Hematopoietic multipotent progenitor cell treated with erythropoietin and hydrocortisone succinate and interleukin-3 and kit ligand, for 17 days (in vitro differentiated cells): ENCODE results near the gene EHMT1.
"Not testable (repeated sequence)": the region's sequence is repeated elsewhere in the genome, so short reads cannot be mapped to it uniquely, and the experiment has no call there.

Experiments
- DNase-seq: peaks from one replicate; pipeline ENCODE4 v3.0.0-alpha.2; 2015; ENCODE audit warnings: low spot score

EHMT1 gene

GRCh38 chr9:137809726-137810450 lies 191.1 kb downstream of the EHMT1 start:
- not testable (repeated sequence) for DNase-seq

GRCh38 chr9:137811283-137811870 lies 192.6 kb downstream of the EHMT1 start:
- DNase-seq, result no peak

DNA sequence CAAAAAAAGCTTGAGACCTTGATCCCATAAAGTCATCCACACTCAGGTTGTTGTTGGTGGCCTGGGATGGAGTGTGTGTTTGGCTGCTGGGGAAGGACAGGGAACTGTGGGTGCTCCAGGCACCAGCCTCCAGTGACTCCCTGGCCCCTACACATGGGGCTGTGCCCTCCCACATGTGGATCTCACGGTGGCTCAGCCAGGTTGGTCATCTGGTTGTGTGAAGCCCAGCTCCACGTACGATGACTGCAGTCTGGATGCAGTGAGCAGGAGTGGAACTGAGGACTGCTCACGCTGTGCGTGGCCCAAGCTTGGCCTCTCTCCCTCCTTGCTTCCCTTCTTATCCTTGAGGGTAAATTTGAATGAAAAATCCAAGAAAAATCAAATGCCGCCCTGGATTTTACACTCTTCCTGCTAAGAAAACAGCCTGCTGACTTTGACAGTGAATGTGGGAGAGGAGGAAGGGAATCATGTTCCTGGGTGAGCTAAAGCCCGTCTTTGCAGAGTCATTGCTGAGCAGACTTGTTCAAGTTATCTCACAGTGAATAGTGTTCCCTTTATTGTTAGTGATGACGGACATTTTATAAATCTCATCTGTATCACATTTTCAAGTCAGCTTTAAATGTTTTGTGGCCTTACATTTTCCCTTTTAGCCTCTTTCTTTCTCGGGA lies 193.7 kb downstream of the EHMT1 start:
- no peak for DNase-seq

GRCh38 chr9:137813167-137813566 lies 194.4 kb downstream of the EHMT1 start:
- no peak for DNase-seq

GRCh38 chr9:137813651-137814415 lies 195.0 kb downstream of the EHMT1 start:
- no peak for DNase-seq

DNA sequence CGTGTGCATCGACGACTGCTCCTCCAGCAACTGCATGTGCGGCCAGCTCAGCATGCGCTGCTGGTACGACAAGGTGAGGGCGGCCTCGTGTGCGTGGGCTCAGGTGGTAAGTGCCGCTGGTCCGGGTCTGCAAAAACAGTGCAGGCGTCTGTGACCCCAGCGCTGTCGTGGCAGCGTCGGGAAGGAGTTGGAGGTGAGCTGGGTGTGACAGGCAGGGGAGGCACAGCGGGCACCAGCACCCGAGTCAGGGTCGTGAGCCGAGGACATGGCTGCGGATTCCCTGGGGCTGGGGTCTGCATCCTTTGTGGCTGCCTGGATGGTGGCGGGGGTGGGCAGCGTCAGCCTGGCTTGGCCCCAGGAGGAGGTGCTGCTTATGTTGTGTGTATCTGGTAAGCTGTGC lies 195.6 kb downstream of the EHMT1 start:
- DNase-seq, result no peak

GRCh38 chr9:137814841-137815240 lies 196.0 kb downstream of the EHMT1 start:
- DNase-seq, result no peak

GRCh38 chr9:137815256-137816255 lies 196.8 kb downstream of the EHMT1 start:
- DNase-seq, result no peak

DNA sequence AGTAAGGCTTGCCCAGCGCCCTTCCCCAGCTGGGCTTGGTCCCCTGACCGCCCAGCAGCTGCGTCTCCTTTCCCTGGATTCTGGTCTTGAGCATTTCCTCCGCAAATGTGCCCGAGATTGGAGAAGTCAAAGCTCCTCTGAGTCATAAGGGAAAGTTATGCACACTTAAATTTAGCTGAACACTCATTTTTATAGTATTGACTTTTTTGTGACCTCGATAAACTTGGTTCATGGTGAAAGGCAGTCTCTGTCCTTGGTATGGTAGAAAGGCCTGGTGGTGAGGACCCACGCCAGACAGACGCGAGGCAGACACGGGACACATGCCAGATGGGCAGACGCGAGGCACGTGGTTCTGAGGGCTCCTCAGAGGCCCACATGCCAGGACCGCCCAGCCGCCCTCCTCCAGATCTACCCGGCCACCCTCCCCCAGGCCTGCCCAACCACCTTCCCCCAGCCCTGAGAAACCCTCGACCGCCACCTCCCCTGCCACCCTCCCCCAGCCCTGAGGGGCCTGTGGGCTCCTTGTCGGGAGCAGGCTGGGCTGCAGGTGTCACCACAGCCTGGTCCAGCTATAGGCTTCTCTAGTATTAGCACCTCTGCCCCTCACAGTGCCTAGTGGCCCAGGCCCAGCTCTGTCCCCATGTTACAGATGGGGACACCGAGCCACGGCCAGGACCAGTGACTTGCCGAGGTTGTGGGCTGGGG lies 197.9 kb downstream of the EHMT1 start:
- no peak for DNase-seq

- DNase-seq, result no peak
Measured at GRCh38 chr9:137817236-137818200, 198.7 kb downstream of the EHMT1 start.

- no peak for DNase-seq
Measured at GRCh38 chr9:137818286-137818685, 199.5 kb downstream of the EHMT1 start.

GRCh38 chr9:137820161-137820855 lies 201.5 kb downstream of the EHMT1 start:
- DNase-seq, result no peak

DNA sequence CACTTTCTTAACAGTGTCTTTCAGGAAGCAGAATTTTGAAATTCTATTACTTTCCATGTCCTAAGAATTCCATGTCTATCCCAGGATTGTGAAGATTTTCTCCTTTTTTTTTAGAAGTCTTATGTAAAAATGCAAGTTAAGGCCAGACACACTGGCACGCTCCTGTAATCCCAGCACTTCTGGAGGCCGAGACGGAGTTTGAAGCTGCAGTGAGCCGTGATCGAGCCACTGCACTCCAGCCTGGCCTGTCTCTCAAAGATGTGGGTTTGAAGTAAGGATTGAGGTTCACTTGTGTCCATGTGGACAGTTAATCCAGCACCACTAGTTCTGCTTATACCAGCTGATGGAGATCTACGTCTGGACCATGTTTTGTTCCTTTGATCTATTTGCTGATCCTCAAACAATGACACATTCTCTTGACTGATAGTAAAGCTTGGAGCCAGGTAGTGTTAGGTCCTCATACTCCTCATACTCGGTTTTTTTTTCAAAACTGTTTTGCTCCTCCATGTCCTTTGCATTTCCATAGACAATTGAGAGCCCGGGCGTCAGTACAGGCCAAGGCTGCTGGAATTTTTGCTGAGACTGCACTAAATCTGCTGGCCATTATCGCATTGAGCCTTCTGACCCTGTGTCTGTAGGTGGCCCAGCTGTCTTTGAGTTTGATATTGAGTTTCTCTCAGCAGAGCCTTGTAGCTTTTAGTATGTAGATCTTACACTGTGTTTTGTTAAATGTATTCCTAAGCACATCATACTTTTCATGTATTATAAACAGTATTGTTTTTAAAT lies 205.4 kb downstream of the EHMT1 start:
- no peak for DNase-seq

GRCh38 chr9:137825324-137825989 lies 206.7 kb downstream of the EHMT1 start:
- DNase-seq, result no peak

- DNase-seq, result no peak
Measured at GRCh38 chr9:137827908-137828526, 209.2 kb downstream of the EHMT1 start.

DNA sequence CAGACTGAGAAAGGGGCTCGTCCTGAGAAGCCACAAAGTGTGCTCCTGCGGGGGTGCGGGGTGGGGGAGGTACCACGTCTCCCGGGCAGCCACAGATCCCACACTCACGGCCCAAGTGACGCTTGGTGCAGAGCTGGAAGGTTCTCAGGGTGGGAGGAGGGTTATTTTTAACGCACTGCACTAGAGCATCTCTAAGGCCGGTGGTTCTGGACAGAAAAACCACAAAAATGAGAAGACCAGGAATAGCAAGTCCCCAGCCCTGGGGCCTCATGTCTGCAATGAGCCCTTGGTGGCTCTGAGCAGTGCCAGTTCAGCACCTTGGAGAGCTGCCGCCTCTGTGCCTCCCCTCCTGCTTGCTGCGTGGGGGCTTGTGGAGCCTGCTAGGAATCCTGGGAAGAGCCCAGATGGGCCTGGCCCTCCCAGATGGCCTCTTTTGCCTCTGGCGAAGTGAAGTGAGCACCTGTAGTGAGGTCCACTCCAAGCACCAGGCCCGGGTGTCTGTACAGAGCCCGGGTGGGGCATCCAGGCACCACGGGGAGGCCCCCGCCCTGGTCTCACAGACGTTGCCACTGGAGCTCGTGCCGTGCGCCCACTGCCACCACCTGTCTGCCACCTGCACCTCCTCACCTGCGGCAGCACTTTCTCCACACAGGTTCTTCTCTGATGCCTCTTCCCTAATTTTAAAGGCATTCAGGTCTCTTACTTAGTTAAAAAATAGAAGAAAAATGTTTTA lies 209.9 kb downstream of the EHMT1 start:
- no peak for DNase-seq
